HG02943 (cell line): ENCODE measurements around the gene GPAT3.
A peak's percentile ranks its signal among the peaks of the same experiment; 100 is the strongest.
"Not testable (repeated sequence)": the region's sequence is repeated elsewhere in the genome, so short reads cannot be mapped to it uniquely, and the experiment has no call there.

ENCODE experiments used
- ATAC-seq: cut with Tn5 transposase; IDR thresholded peaks from one replicate; pipeline ENCODE4 v1.9.1; 2021; ENCODE audit warnings: mild to moderate bottlenecking, low read depth, moderate library complexity; ENCODE audit not compliant: unreplicated experiment

Gene GPAT3

GRCh38 chr4:83548151-83548905 is 12.4 kb downstream of the GPAT3 start:
- ATAC-seq, result peak; percentile 80

- ATAC-seq, result no peak
These were observed 16.2 kb downstream of the GPAT3 start for GRCh38 chr4:83552083-83552482.

- ATAC-seq, result peak; percentile 58
These were observed 17.0 kb downstream of the GPAT3 start for GRCh38 chr4:83552924-83553323.

GRCh38 chr4:83556006-83556707 is 20.2 kb downstream of the GPAT3 start:
- no peak for ATAC-seq

- ATAC-seq, result no peak
These were observed 20.9 kb downstream of the GPAT3 start for GRCh38 chr4:83556816-83557215.

- no peak for ATAC-seq
These were observed 22.2 kb downstream of the GPAT3 start for GRCh38 chr4:83558059-83558653.

- ATAC-seq, result no peak
These were observed 22.8 kb downstream of the GPAT3 start for GRCh38 chr4:83558680-83559079.

- no peak for ATAC-seq
These were observed 24.6 kb downstream of the GPAT3 start for GRCh38 chr4:83560523-83560922.

- ATAC-seq, result no peak
These were observed 25.5 kb downstream of the GPAT3 start for GRCh38 chr4:83561381-83561780.

GRCh38 chr4:83563998-83564397 is 28.1 kb downstream of the GPAT3 start:
- no peak for ATAC-seq

- ATAC-seq, result no peak
These were observed 32.2 kb downstream of the GPAT3 start for GRCh38 chr4:83568062-83568461.

GRCh38 chr4:83569429-83569828 is 33.5 kb downstream of the GPAT3 start:
- no peak for ATAC-seq

GRCh38 chr4:83569987-83570386 is 34.1 kb downstream of the GPAT3 start:
- no peak for ATAC-seq

- ATAC-seq, result no peak
These were observed 36.9 kb downstream of the GPAT3 start for GRCh38 chr4:83572848-83573247.

- no peak for ATAC-seq
These were observed 38.3 kb downstream of the GPAT3 start for GRCh38 chr4:83574247-83574646.

GRCh38 chr4:83576237-83576636 is 40.3 kb downstream of the GPAT3 start:
- ATAC-seq, result not testable (repeated sequence)

GRCh38 chr4:83581411-83582288 is 45.7 kb downstream of the GPAT3 start:
- ATAC-seq, result peak; percentile 68

GRCh38 chr4:83582289-83582785 is 46.4 kb downstream of the GPAT3 start:
- peak; percentile 53 for ATAC-seq

- ATAC-seq, result no peak
These were observed 50.1 kb downstream of the GPAT3 start for GRCh38 chr4:83585982-83586508.

- no peak for ATAC-seq
These were observed 53.4 kb downstream of the GPAT3 start for GRCh38 chr4:83589279-83589678.
